Measurements from ENCODE around the gene FXYD2. TPM values are rescaled to one million over a fixed set of nuclear protein-coding genes. Genes with fewer than 3 reads are reported as not detected.

Gene FXYD2
- total RNA-seq, 2 experiments from 2014 or later = 13.1 to 19.0 TPM

DNA sequence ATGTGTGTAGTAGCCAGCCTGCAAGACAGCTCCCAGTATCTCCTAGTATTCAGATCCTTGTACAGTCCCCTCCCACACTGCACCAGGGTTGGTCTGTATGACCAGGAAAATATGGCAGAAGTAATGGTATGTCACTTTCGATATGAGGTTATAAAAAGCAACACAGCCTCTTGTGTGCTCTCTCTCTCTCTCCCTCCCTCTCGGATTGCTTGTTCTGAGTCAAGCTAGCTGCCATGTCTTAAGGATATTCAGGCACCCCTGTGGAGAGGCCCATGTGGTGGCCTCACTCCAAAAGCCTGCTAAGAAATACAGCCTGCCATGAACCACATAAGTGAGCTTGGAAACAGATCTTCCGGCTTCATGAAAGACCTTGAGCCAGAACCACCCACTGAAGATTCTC is 26.6 kb upstream of the FXYD2 start:
- Mint-ChIP-seq H3K36me3 (peaks cover 19% of the 10 kb centered on the region), H3K9me3 (ENCODE audit: low read depth) (peaks cover 8% of the 10 kb centered on the region), H3K4me3 (no peak overlapping the region), H3K27me3 (peaks cover 25% of the 10 kb centered on the region), H3K4me1 (peaks cover 9% of the 10 kb centered on the region), H3K27ac (no peak overlapping the region)
- CTCF ChIA-PET = interaction anchor here (0.9 to 4.4 kb wide), 5 partner anchors 28 to 203 kb away, joined by 3 to 31 read pairs (median 4); no protein-coding TSS in a partner anchor
- DNase-seq = peak; percentile 18
- ATAC-seq = no peak

DNA sequence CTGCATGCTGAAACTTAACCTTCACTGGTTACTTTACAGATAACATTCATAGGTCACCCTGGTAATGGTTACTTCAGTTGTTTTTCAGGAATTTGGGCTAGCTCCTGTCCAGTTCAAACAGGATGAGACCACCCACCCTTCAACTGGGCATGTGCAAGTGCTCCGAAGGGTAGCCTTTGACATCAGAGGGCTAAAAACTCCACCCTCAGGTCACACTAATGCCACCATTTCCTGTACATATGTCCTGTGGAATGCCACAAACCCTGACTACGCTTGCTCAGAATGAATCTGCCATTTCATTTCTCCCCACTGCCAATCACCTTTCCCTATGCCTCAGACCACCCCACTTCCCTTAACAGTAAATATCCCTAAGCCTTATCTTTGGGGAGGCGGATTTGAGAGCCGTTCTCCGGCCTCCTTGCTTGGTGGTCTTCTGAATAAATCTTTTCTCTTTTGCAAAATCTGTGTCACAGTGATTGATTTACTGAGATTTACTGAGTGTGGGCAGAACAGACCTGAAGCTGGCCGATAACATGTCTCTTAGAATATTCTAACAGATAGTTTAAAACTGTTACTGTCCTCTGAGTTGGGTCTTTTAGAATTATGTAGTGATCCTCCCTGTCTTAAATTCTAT is 25.4 kb upstream of the FXYD2 start:
- peaks cover 26% of the 10 kb centered on the region for H3K27me3 Mint-ChIP-seq
- H3K27ac Mint-ChIP-seq = no peak overlapping the region
- H3K9me3 Mint-ChIP-seq (ENCODE audit: low read depth) = peaks cover 8% of the 10 kb centered on the region
- peak; percentile 9 for ATAC-seq
- peaks cover 9% of the 10 kb centered on the region for H3K4me1 Mint-ChIP-seq
- peak; percentile 50 for DNase-seq
- H3K36me3 Mint-ChIP-seq = peaks cover 19% of the 10 kb centered on the region
- CTCF ChIA-PET = interaction anchor here (1.5 to 4.4 kb wide), 3 partner anchors 55 to 101 kb away, joined by 3 to 31 read pairs (median 7); no protein-coding TSS in a partner anchor
- no peak overlapping the region for H3K4me3 Mint-ChIP-seq

DNA sequence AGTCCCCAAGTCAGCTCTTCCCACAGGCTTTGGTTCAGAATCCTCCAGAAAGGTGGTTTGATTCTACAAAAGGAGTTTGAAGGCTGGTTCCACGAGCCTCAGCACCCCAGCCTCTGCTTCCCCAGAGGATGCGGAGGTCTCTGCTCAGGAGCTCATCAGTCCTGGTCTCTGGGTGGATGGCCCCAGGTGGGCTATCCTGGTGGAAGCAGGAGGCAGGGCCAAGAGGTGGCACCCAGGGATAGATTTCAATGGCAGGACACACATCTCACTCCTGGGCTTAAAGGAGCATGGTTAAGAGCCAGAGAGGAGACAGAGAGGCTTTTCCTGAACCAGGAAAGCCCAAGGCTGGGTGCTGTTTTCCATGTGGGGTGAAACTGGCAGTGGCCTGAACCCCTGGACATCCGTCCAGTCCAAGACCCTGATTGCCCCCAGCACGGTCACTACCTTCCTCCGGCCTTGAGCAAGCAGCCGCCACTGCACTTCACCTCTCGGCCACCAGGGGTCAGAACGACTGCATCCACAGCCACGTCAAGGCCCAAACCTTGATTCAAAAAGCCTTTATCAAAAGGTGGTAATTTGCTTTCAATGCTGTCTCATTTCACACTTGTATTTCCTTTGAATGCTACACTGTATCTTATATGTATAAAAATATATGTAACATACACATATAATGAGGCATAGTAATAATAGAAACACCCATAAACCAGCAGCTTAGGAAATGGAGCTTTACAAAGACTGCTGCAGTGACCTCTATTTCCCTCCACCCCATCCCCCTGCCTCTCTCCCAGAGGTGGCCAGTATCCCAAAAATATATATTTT is 19.3 kb upstream of the FXYD2 start:
- Mint-ChIP-seq H3K9me3 (ENCODE audit: low read depth) (no peaks in the 10 kb centered on the region), H3K36me3 (peaks cover 3% of the 10 kb centered on the region), H3K4me1 (peaks cover 7% of the 10 kb centered on the region), H3K27ac (no peak overlapping the region), H3K4me3 (no peak overlapping the region), H3K27me3 (peaks cover 14% of the 10 kb centered on the region)
- DNase-seq = peak; percentile 87
- CTCF ChIA-PET = interaction anchor here (0.6 to 7.4 kb wide), 30 partner anchors 10 to 1176 kb away, joined by 3 to 173 read pairs (median 4); partner anchors contain the start of genes FXYD2 and TMPRSS13
- peak; percentile 86 for ATAC-seq

DNA sequence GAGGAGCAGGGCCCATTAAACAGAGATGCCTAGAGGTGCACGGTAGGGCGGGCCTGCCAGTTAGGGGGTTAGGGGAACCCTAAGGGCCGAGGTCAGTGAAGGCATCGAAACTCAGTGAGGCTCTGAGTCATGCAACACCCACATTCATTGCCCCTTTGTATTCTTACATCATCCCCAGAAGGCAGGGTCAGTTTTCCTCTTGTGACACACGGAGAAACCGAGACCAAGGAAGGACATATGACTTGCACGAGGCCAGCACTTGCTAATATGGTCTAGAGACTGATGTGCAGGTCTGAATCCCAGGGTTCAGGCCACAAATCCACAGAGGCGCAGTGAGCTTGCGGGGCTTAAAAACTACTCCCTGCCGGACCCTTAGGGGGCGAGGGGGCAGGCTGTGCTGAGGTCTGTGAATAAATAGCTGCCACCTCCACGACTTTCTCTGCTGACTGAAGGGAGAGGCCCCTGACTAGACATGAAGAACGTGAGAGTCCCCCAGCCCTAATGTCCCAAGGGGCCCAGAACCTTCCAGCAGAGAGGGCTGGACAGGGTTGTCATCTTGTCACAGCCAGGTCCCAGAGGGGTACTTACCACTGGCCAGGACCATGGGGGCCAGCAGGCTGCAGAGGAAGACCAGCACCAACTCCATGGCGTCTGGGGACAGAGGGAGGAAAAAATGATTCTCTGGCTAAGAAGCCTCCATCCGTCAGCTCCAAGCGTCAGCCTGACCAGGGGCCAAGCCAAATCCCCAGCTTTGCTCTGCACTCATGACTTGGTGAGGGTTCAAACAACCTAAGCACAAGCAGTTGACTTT is 17.8 kb upstream of the FXYD2 start:
- Mint-ChIP-seq H3K9me3 (ENCODE audit: low read depth) (no peaks in the 10 kb centered on the region), H3K27me3 (peaks cover 18% of the 10 kb centered on the region), H3K4me1 (peaks cover 21% of the 10 kb centered on the region), H3K36me3 (peaks cover 1% of the 10 kb centered on the region), H3K4me3 (no peak overlapping the region), H3K27ac (no peak overlapping the region)
- ATAC-seq (no peak), DNase-seq (peak; percentile 35)
- CTCF ChIA-PET = interaction anchor here (1.1 to 7.4 kb wide), 10 partner anchors 9 to 213 kb away, joined by 3 to 173 read pairs (median 14); no protein-coding TSS in a partner anchor

DNA sequence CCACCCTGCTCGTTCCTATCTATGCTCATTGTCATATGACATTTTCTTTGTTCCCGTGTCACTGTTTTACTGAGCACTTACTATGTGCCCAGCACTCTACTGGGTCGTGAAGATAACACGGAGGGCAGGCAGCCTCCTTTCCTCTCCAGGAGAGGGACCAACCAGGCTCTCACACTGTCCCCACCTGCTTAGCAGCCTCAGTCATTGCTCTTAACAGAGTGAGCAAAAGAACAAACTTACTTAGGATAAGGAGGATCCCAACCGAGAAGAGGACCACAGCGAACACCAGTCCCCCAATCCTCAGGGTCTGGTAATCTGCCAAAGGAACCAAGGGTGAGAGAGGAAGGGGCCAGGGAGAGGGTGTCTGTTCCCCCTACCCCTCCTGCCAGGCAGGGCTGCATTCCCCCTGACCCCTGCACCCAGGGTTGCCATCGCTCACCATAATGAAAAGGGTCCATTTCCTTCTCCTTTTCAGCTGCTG is 17.0 kb upstream of the FXYD2 start:
- Mint-ChIP-seq H3K9me3 (ENCODE audit: low read depth) (no peaks in the 10 kb centered on the region), H3K36me3 (peaks cover 1% of the 10 kb centered on the region), H3K27me3 (peaks cover 15% of the 10 kb centered on the region), H3K27ac (no peak overlapping the region), H3K4me3 (no peak overlapping the region), H3K4me1 (peaks cover 24% of the 10 kb centered on the region)
- DNase-seq = peak; percentile 18
- CTCF ChIA-PET = interaction anchor here (1.9 to 7.4 kb wide), 2 partner anchors 34 to 105 kb away, joined by 7 to 173 read pairs; no protein-coding TSS in a partner anchor
- no peak for ATAC-seq

DNA sequence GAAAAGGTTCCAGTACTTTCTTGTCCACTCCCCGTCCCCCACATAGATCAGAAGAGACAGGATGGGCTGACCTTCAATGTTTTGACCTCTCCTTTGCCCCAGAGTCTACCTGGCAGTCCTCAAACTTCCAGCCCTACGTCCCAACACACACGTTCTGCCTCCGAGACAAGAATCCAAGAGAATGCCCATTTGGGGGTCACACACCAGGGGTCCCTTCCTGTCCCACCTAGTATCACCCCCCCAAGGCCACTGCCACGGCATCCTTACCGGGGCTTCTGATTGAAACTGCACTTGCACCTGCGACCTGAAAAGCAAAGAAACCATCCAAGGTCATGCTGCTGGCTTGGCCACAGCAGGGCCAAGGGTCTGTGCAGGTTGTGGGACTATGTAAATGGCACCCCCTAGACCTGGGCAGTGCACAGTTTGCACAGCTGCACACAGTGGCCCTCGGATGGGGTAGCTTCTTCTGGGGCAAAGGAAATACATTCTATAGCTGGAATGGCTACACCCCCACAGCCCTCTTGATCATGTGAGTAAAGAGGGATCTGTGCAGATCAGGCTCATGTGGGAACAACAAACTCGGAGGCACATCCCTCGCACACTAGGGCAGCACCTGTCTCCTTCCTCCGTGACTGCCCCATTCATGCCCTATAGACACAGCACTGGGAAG is 16.5 kb upstream of the FXYD2 start:
- CTCF ChIA-PET = interaction anchor here (1.0 to 7.4 kb wide), 3 partner anchors 105 to 331 kb away, joined by 3 to 173 read pairs (median 3); no protein-coding TSS in a partner anchor
- Mint-ChIP-seq H3K4me1 (peaks cover 25% of the 10 kb centered on the region), H3K27me3 (peaks cover 12% of the 10 kb centered on the region), H3K36me3 (peaks cover 1% of the 10 kb centered on the region), H3K27ac (no peak overlapping the region), H3K4me3 (no peak overlapping the region), H3K9me3 (ENCODE audit: low read depth) (no peaks in the 10 kb centered on the region)
- DNase-seq (peak; percentile 39), ATAC-seq (no peak)

DNA sequence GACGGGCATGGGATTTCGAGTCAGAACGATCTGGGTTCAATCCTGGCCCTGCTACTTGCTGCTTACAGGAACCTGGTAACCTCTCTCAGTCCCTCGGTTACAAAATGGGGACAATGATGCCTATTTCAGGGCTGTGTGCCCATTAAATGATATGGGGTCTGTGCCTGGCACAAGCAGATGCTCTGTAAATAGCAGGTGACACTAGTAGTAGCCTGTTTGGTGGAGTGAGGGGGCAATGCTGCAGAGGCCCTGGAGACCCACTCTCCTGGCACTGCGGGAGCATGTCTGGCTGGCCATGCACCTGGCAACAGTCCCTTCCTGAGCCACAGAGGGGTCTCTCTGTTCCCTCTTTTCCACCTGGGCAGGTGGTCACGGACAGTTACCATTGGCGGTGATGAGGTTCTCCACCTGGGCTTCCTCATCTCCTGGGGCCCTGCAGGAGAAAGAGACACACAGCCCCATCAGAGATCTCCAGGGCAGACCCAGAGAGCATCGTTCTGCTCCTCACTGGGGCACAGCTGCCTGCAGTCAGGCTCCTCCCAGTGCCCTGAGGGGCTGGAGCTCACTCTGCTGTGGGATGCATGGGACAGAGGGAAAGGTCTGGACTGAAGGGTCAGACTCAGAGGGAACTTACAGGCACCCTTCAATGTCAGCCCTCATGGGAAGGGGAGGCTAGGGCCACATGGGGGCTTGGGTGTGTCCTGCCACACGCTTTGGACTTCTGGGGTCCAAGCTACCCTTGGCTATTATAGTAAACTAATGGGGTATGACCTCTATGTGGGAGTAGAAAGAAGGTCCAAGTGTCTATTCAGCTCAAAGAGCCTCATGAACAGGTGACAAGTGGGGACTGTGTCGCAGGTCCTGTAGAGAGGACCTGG is 15.6 kb upstream of the FXYD2 start:
- peaks cover 11% of the 10 kb centered on the region for H3K27me3 Mint-ChIP-seq
- CTCF ChIA-PET = interaction anchor here (1.0 to 7.4 kb wide), 3 partner anchors 106 to 331 kb away, joined by 3 to 173 read pairs (median 3); no protein-coding TSS in a partner anchor
- H3K36me3 Mint-ChIP-seq = peaks cover 1% of the 10 kb centered on the region
- H3K27ac Mint-ChIP-seq = no peak overlapping the region
- ATAC-seq = no peak
- peaks cover 25% of the 10 kb centered on the region for H3K4me1 Mint-ChIP-seq
- no peaks in the 10 kb centered on the region for H3K9me3 Mint-ChIP-seq (ENCODE audit: low read depth)
- no peak overlapping the region for H3K4me3 Mint-ChIP-seq
- DNase-seq = peak; percentile 34

DNA sequence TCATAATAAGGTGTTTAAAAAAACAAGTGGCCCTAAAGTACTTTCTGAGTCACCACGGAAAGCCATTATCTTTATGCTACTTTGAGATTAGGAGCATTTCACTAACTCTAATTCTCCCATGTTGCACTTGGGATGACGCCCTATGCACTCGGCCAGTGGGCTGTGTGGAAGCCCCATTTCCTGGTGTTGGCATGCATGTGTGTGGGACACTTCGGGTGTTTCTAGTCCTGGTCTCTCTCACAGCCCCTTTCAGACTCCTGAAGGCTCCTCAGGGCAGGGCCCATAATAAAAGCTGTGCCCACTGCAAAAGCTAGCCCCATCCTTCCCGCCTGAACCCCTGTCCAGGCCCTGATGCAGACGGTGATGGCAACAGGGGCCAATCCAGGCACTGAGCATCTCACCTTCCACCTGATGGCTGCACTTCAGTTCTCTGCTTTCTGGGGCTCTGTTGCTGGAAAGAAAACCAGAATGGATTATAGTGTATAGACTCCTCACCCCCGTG is 14.9 kb upstream of the FXYD2 start:
- Mint-ChIP-seq H3K27ac (no peak overlapping the region), H3K36me3 (peaks cover 1% of the 10 kb centered on the region), H3K27me3 (peaks cover 11% of the 10 kb centered on the region), H3K4me1 (peaks cover 25% of the 10 kb centered on the region), H3K4me3 (no peak overlapping the region), H3K9me3 (ENCODE audit: low read depth) (no peaks in the 10 kb centered on the region)
- DNase-seq (peak; percentile 40), ATAC-seq (no peak)
- CTCF ChIA-PET = interaction anchor here (1.3 kb wide), 1 partner anchor 16 kb away, joined by 5 read pairs; no protein-coding TSS in a partner anchor

DNA sequence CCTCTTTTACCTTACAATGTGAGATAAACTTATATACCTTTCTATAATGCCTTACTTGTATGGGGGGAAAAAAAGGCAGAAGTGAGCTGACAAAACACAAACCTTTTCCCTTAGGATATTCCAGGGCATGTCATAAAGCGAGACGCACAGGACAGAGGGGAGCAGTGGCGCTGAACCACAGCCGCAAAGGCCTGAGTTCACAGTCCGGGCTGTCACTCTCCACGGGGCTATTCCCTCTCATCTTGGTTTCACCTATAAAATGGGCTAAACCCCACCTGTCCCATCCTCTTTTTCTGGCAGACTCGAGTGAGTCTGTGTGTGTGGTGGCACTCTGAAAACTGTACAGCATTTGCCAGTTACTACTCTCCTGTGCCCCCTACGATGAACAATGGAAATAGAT is 14.4 kb upstream of the FXYD2 start:
- DNase-seq = no peak
- no peak overlapping the region for H3K4me3 Mint-ChIP-seq
- H3K36me3 Mint-ChIP-seq = peaks cover 1% of the 10 kb centered on the region
- H3K27me3 Mint-ChIP-seq = peaks cover 11% of the 10 kb centered on the region
- H3K9me3 Mint-ChIP-seq (ENCODE audit: low read depth) = no peaks in the 10 kb centered on the region
- H3K4me1 Mint-ChIP-seq = peaks cover 24% of the 10 kb centered on the region
- ATAC-seq = no peak
- CTCF ChIA-PET = interaction anchor here (0.7 to 1.3 kb wide), 3 partner anchors 10 to 108 kb away, joined by 3 to 5 read pairs (median 4); no protein-coding TSS in a partner anchor
- no peak overlapping the region for H3K27ac Mint-ChIP-seq

DNA sequence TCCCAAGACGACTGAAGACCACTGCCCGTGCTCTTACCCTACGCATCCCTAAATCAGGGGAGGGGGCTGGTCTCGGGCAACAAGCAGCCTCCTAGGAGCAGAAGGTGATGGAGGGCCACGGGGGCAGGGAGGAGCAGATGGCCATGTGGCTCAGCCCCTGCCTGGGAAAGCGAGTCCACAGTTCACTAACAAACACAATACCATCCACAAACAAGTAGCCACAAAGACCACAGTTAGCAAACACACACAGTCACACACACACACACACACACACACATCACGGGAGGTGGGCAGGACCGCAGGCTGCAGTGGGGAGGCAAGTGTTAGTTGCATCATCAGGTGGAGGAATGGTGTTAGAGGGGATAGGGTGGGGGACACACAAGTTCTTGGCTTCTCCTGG is 13.2 kb upstream of the FXYD2 start:
- CTCF ChIA-PET = interaction anchor here (1.1 to 1.3 kb wide), 3 partner anchors 9 to 109 kb away, joined by 3 to 5 read pairs (median 4); no protein-coding TSS in a partner anchor
- peaks cover 23% of the 10 kb centered on the region for H3K4me1 Mint-ChIP-seq
- peak; percentile 65 for DNase-seq

DNA sequence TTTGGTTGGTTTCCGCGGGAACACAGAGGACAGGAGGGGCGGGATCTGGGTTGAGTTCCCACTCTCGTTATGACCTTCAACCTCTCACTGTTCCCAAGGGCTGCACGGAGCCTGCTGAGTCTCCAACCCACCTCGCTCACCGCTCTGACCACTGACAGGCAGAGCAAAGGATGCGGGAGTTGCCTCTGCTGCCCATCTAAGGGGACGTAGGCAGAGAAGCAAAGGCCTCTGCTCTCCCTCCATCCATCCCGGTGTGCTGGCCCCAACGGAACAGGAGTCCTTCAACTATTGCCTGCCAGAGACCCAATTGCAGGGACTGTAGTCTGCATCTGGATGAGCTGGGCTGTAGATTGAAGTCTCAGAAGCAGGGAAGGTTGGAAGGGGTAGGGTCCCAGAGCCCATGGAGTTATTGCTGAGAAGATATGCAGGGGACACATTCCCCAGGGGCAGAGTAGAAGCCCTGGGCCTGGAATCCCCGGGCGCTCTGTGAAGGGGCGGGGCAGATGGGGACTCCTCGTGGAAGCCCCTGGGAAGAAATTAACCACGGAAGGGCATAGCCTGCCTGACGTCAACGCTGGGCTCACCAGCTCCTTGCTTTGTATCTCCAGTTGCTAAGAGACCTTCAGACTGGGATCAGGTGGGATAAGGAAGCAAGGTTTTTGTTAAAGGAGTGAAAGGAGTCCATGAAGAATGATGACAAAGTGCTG is 12.7 kb upstream of the FXYD2 start:
- Mint-ChIP-seq H3K27ac (no peak overlapping the region), H3K36me3 (peaks cover 1% of the 10 kb centered on the region), H3K9me3 (ENCODE audit: low read depth) (no peaks in the 10 kb centered on the region), H3K27me3 (peaks cover 11% of the 10 kb centered on the region), H3K4me1 (peaks cover 23% of the 10 kb centered on the region), H3K4me3 (no peak overlapping the region)
- no peak for ATAC-seq
- CTCF ChIA-PET = interaction anchor here (1.2 kb wide), 1 partner anchor 110 kb away, joined by 4 read pairs; no protein-coding TSS in a partner anchor
- DNase-seq = peak; percentile 36

More for the DNA sequence above, 13.2 kb upstream of the FXYD2 start:
- H3K9me3 Mint-ChIP-seq (ENCODE audit: low read depth) = no peaks in the 10 kb centered on the region
- peak; percentile 44 for ATAC-seq
- H3K27ac Mint-ChIP-seq = peak overlapping the region; percentile 16
- peaks cover 11% of the 10 kb centered on the region for H3K27me3 Mint-ChIP-seq
- no peak overlapping the region for H3K4me3 Mint-ChIP-seq
- H3K36me3 Mint-ChIP-seq = peaks cover 1% of the 10 kb centered on the region

Data from activated CD8-positive, alpha-beta memory T cell treated with anti-CD3 and anti-CD28 coated beads, Interleukin-2, amount 10 ng/mL, durations not matched to agents 7 days and 5 days (primary cell).